K562 (cell line): ENCODE results near the gene ARHGAP22. TPM values are rescaled to one million over a fixed set of nuclear protein-coding genes. Genes with fewer than 3 reads are reported as not detected.

Experiments
- ATAC-seq: fragments of 200-7000 bp; cut with Tn5 transposase; 3 replicates; pipeline ENCODE4 v1.9.1; 2020; ENCODE audit warnings: moderate library complexity
- BruUV-seq: library from RNA; stranded (reverse); fragments of 400-500 nt; replicated peaks from 2 replicates; lab custom pipeline; 2021; lab: Mats Ljungman, UMichigan
- CTCF ChIA-PET: fragments of 300-600 bp; formaldehyde crosslinking; extraction: SDS; loops from one replicate; lab custom pipeline; 2021; ENCODE audit warnings: low intra/inter-chr PET ratio; lab: Yijun Ruan, JAX
- POLR2A ChIA-PET: fragments of 300-600, 350-650 bp; sonication (Branson Sonifier 250); formaldehyde crosslinking; extraction: SDS; loops from one replicate; lab custom pipeline; 2021; ENCODE audit warnings: antibody characterized with exemption, inconsistent platforms; lab: Yijun Ruan, JAX
- DNase-seq, 4 experiments: peaks; one replicate each; pipeline versions ENCODE4 v3.0.0 to v3.0.0-alpha.2; 2011 to 2018; ENCODE audit warnings: low spot score in 3 of 4, mixed read lengths in 3 of 4; ENCODE audit errors: extremely low read depth in 1 of 4
- FAIRE-seq: peaks from 2 replicates; lab custom pipeline; 2011; peaks lifted over from hg19 to GRCh38; lab: Jason Lieb, UNC
- H2AFZ ChIP-seq: 2 replicates; pipeline ENCODE4 v1.6.0; 2011; ENCODE audit warnings: low read depth, low read length, control low read depth, inconsistent platforms
- H3K27ac ChIP-seq: fragments of 200-600 bp; 3 replicates; pipeline ENCODE4 v1.8.0; 2011; ENCODE audit warnings: low read depth, mild to moderate bottlenecking, control low read depth, inconsistent platforms, low read length, moderate library complexity, mixed read lengths; ENCODE audit errors: extremely low read depth
- H3K27me3 ChIP-seq, 2 experiments: fragments of 300-600 bp in 1 of 2; 2 replicates in 1 of 2; 3 replicates in 1 of 2; pipeline versions ENCODE4 v1.6.0 to v1.8.0; 2011; ENCODE audit warnings: inconsistent platforms in 2 of 2, low read length in 2 of 2, mild to moderate bottlenecking in 1 of 2, mixed read lengths in 1 of 2, moderate library complexity in 1 of 2; ENCODE audit not compliant: control insufficient read depth in 2 of 2, insufficient read depth in 2 of 2
- H3K36me3 ChIP-seq: fragments of 300-600 bp; 3 replicates; pipeline ENCODE4 v1.8.0; 2011; ENCODE audit warnings: mild to moderate bottlenecking, low read length, inconsistent platforms; ENCODE audit not compliant: control insufficient read depth, insufficient read depth
- H3K4me1 ChIP-seq, 2 experiments: fragments of 200-600 bp in 1 of 2; replicated peaks in 1 of 2; 2 replicates in 1 of 2; 3 replicates in 1 of 2; pipeline versions ENCODE4 v1.5.1 to v1.8.0; 2011; ENCODE audit warnings: inconsistent platforms in 2 of 2, low read length in 2 of 2, mild to moderate bottlenecking in 1 of 2, mixed read lengths in 1 of 2, moderate library complexity in 1 of 2; ENCODE audit not compliant: control insufficient read depth in 2 of 2, insufficient read depth in 2 of 2
- H3K4me2 ChIP-seq: 2 replicates; pipeline ENCODE4 v1.6.1; 2011; ENCODE audit warnings: low read length, control low read depth, inconsistent platforms, mixed read lengths; ENCODE audit not compliant: insufficient read depth
- H3K4me3 ChIP-seq: fragments of 200-600 bp; sonication (generic), shearing (Covaris generic); 2 replicates; pipeline ENCODE4 v1.5.1; 2016; ENCODE audit warnings: control low read depth, inconsistent platforms
- H3K79me2 ChIP-seq: fragments of 200-600 bp; 3 replicates; pipeline ENCODE4 v1.8.0; 2011; ENCODE audit warnings: low read length, inconsistent platforms; ENCODE audit not compliant: control insufficient read depth, insufficient read depth
- H3K9ac ChIP-seq, 2 experiments: 2 replicates each; pipeline versions ENCODE4 v1.6.0 to v1.6.1; 2011; ENCODE audit warnings: low read depth in 2 of 2, low read length in 2 of 2, control low read depth in 1 of 2, inconsistent platforms in 1 of 2, mild to moderate bottlenecking in 1 of 2, mixed read lengths in 1 of 2; ENCODE audit not compliant: insufficient read depth in 1 of 2
- H3K9me1 ChIP-seq: one replicate; pipeline ENCODE4 v1.6.0; 2011; ENCODE audit warnings: inconsistent platforms, mild to moderate bottlenecking, low read length, moderate library complexity; ENCODE audit not compliant: control insufficient read depth, insufficient read depth
- H3K9me3 ChIP-seq: replicated peaks from 2 replicates; pipeline ENCODE4 v1.5.1; 2011; ENCODE audit warnings: low read depth, low read length, inconsistent platforms; ENCODE audit not compliant: control insufficient read depth, insufficient read depth
- H4K20me1 ChIP-seq: replicated peaks from 2 replicates; pipeline ENCODE4 v1.6.1; 2011; ENCODE audit warnings: low read length, inconsistent platforms, mixed read lengths; ENCODE audit not compliant: control insufficient read depth, insufficient read depth
- ATF1 ChIP-seq, 2 experiments: fragments of 450-650 bp in 1 of 2; IDR thresholded peaks; 2 replicates each; pipeline ENCODE4 v1.6.1; 2016; ENCODE audit warnings: missing compliant biosample characterization in 1 of 2, missing genetic modification characterization in 1 of 2
- C11orf30 ChIP-seq: fragments of 450-650 bp; IDR thresholded peaks from 2 replicates; pipeline ENCODE4 v1.6.1; 2016; ENCODE audit warnings: low read depth, mild to moderate bottlenecking
- MAFF ChIP-seq: IDR thresholded peaks from 2 replicates; pipeline ENCODE4 v1.6.1; 2012; ENCODE audit warnings: low read length, improper control_type of control experiment
- MAFG ChIP-seq: fragments of 450-650 bp; conservative IDR thresholded peaks from 2 replicates; pipeline ENCODE4 v1.6.1; 2016; ENCODE audit warnings: missing genetic modification characterization, missing compliant biosample characterization
- MAFK ChIP-seq: IDR thresholded peaks from 2 replicates; pipeline ENCODE4 v1.6.1; 2011; ENCODE audit warnings: low read length, improper control_type of control experiment
- MECOM ChIP-seq: fragments of 250-450 bp; sonication (Bioruptor Pico); IDR thresholded peaks from 2 replicates; pipeline ENCODE4 v1.8.0; 2022; ENCODE audit warnings: inconsistent platforms
- ZBTB26 ChIP-seq: fragments of 450-650 bp; formaldehyde crosslinking; IDR thresholded peaks from 2 replicates; pipeline ENCODE4 v1.4.0; 2022; ENCODE audit warnings: missing genetic modification characterization
- ZBTB8A ChIP-seq: fragments of 450-650 bp; IDR thresholded peaks from 2 replicates; pipeline ENCODE4 v1.6.1; 2018; ENCODE audit warnings: mild to moderate bottlenecking, moderate library complexity; ENCODE audit not compliant: partially characterized antibody
- ZFX ChIP-seq: sonication (generic); formaldehyde crosslinking; IDR thresholded peaks from 2 replicates; pipeline ENCODE4 v1.8.0; 2022; ENCODE audit warnings: mild to moderate bottlenecking, missing genetic modification reagents, moderate library complexity
- ZNF311 ChIP-seq: fragments of 250-450 bp; sonication (Bioruptor Pico); IDR thresholded peaks from 2 replicates; pipeline ENCODE4 v1.4.0; 2020; ENCODE audit warnings: mild to moderate bottlenecking, moderate library complexity
- ZNF316 ChIP-seq: fragments of 450-650 bp; IDR thresholded peaks from 2 replicates; pipeline ENCODE4 v1.6.1; 2016
- ZNF586 ChIP-seq: fragments of 450-650 bp; formaldehyde crosslinking; conservative IDR thresholded peaks from 2 replicates; pipeline ENCODE4 v1.4.0; 2020; ENCODE audit warnings: mild to moderate bottlenecking, moderate library complexity
- ZNF707 ChIP-seq: fragments of 250-450 bp; sonication (Bioruptor Pico); conservative IDR thresholded peaks from 2 replicates; pipeline ENCODE4 v1.8.0; 2022; ENCODE audit warnings: inconsistent platforms, mild to moderate bottlenecking, moderate library complexity
- WGBS: fragments of 100-300 bp; shearing (Covaris generic); methylation state at CpG from one replicate; pipeline ENCODE4 v1.1.6; 2016; ENCODE audit warnings: low coverage, mixed read lengths; ENCODE audit not compliant: insufficient coverage; ENCODE audit errors: missing lambda C conversion rate; 5-methylcytosine and 5-hydroxymethylcytosine counted together
- in situ Hi-C: fragments of 300-500 bp; cut with MboI; formaldehyde crosslinking; loops from 4 replicates; pipeline ENCODE4 v1.15.0; 2018; ENCODE audit warnings: inconsistent platforms, mixed read lengths
- intact Hi-C: fragments of 100-400 bp; cut with micrococcal nuclease; formaldehyde crosslinking; loops from 2 replicates; pipeline ENCODE4 v1.14.2; 2022
- polyA plus RNA-seq, 8 experiments: library from polyadenylated mRNA; depleted of rRNA in 4 of 8; stranded (reverse) in 5 of 8; unstranded in 3 of 8; fragments of >200 nt; fragmentation: Nextera tagmentation in 2 of 8; fragmentation: Illumina TruSeq in 1 of 8; extraction: Ambion mirVana in 2 of 8; extraction: Trizol in 1 of 8; gene quantifications; 2 replicates each; pipeline versions ENCODE4 v1.2.1 to v1.2.3, GENCODE V29; 2011 to 2014; ENCODE audit warnings: inconsistent platforms in 1 of 8, missing spikeins in 1 of 8
- total RNA-seq, 7 experiments: library from RNA; depleted of rRNA in 6 of 7; stranded (reverse); fragments of >200 nt in 6 of 7; fragmentation: Illumina TruSeq in 2 of 7; extraction: Trizol in 2 of 7; gene quantifications; 2 replicates each; pipeline versions ENCODE4 v1.2.1 to v1.2.3, GENCODE V29; 2011 to 2021; ENCODE audit warnings: low replicate concordance in 1 of 7
- TF ChIP-seq, protein P1 (sequence below): fragments of 250-450 bp; sonication (Bioruptor Pico); IDR thresholded peaks from 2 replicates; pipeline ENCODE4 v1.4.0; 2020

ARHGAP22 gene
- total and polyA plus RNA-seq, 9 of the 15 experiments (the other 6 are each of a cell fraction or from before 2014, with no cell fraction given): 1.3 to 28.1 (median 12.7) TPM

GRCh38 chr10:48467669-48468068, 137.2 kb downstream of the ARHGAP22 start:
- DNase-seq: peak in 1 of 4 experiments; percentile 59
- Histone ChIP-seq H3K4me1 (peaks cover 76 to 86% of the 10 kb centered on the region in 2 experiments), H3K4me3 (no peak overlapping the region), H2AFZ (no peak overlapping the region), H3K9ac (peak overlapping the region; percentile 64 to 82; a peak in 3 of 4 replicates), H3K9me3 (peaks cover 2% of the 10 kb centered on the region; the same call in 1 of the 2 replicates), H3K4me2 (peak overlapping the region; percentile 76; the same call in 1 of the 2 replicates), H3K9me1 (no peaks in the 10 kb centered on the region), H3K79me2 (peaks cover 71% of the 10 kb centered on the region), H3K27ac (peak overlapping the region; percentile 100), H3K27me3 (no peaks in the 10 kb centered on the region; a peak in 1 of 5 replicates), H3K36me3 (peaks cover 26% of the 10 kb centered on the region), H4K20me1 (no peaks in the 10 kb centered on the region)
- TF ChIP-seq ZBTB8A (no peak), C11orf30 (peak; percentile 69), ZNF707 (CRISPR knock-in tag) (no peak), MECOM (CRISPR knock-in tag) (no peak), ZBTB26 (CRISPR knock-in tag) (no peak), MAFF (0 out of 2 replicates have a peak, but pooled peaks have one; percentile 18), ATF1 (CRISPR knock-in tag; IDR thresholded peaks at IDR 0.05) (no peak), ATF1 (tag; IDR thresholded peaks at IDR 0.05) (0 out of 2 replicates have a peak, but pooled peaks have one; percentile 6), ZFX (peak; percentile 45), MAFG (tag) (peak; percentile 49), ZNF586 (CRISPR knock-in tag) (0 out of 2 replicates have a peak, but pooled peaks have one; percentile 42), MAFK (0 out of 2 replicates have a peak, but pooled peaks have one; percentile 24), ZNF311 (peak; percentile 77; the same call in 1 of the 2 replicates), ZNF316 (peak; percentile 78)
- TF ChIP-seq, protein P1, sequence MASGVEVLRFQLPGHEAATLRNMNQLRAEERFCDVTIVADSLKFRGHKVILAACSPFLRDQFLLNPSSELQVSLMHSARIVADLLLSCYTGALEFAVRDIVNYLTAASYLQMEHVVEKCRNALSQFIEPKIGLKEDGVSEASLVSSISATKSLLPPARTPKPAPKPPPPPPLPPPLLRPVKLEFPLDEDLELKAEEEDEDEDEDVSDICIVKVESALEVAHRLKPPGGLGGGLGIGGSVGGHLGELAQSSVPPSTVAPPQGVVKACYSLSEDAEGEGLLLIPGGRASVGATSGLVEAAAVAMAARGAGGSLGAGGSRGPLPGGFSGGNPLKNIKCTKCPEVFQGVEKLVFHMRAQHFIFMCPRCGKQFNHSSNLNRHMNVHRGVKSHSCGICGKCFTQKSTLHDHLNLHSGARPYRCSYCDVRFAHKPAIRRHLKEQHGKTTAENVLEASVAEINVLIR (CRISPR knock-in tag): 0 out of 2 replicates have a peak, but pooled peaks have one; percentile 5
- CTCF ChIA-PET: no interaction called here
- 39% methylated on average over 4 of the region's 4 CpGs for WGBS
- intact Hi-C loops (loop anchor here (2.0 kb wide), 1 partner anchor 39 kb away; no protein-coding TSS in a partner anchor), in situ Hi-C loops (no loop called here)
- BruUV-seq: no TSS peak
- no peak for ATAC-seq
- no peak for FAIRE-seq
- POLR2A ChIA-PET: interaction anchor here (0.9 to 3.5 kb wide), 4 partner anchors 8 to 14 kb away, joined by 3 to 10 read pairs (median 4); no protein-coding TSS in a partner anchor
